ENCODE data around the gene SLC38A10.

SLC38A10 gene

DNA sequence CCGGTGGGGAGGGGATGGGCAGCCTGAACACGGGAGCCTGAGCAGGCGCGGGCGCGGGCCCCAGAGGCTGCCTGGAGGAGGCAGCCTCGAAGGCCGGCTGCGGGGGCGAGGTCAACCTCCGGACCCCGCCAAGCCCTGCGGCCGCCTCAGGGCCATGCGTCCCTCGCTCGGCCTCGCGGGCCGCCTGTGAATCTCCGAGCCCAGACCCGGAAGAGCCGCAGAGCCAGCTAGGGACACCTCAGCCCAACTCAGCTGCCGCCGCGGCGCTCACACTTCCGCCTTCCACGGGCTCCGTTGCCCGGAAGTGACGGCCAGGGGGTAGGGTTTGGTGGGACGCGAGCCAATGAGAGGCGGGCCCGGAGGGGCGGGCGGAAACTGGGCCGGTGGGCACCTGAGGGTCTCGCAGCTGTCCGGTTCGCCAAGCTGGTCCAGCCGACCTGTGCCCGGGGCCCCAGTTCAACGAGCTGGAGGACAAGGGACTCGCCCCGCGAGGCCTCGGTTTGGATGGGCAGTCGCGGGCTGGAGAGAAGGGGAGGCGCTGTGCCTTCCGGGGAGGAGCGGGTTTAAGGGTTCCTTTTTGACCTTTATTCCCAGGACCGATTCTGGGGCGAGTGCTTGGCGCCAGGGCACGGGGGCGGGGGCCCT, at the start of gene SLC38A10:
Gene SLC38A10, minus strand, starts transcription at position 277 of the 645 bp plus-strand sequence. CDS start 386 bp downstream, outside the sequence.
- peak; percentile 66 for DNase-seq (ENCODE audit: low read depth)

- DNase-seq (ENCODE audit: low read depth): no peak
Measured at GRCh38 chr17:81342269-81343070, 47.4 kb upstream of the SLC38A10 start.

DNA sequence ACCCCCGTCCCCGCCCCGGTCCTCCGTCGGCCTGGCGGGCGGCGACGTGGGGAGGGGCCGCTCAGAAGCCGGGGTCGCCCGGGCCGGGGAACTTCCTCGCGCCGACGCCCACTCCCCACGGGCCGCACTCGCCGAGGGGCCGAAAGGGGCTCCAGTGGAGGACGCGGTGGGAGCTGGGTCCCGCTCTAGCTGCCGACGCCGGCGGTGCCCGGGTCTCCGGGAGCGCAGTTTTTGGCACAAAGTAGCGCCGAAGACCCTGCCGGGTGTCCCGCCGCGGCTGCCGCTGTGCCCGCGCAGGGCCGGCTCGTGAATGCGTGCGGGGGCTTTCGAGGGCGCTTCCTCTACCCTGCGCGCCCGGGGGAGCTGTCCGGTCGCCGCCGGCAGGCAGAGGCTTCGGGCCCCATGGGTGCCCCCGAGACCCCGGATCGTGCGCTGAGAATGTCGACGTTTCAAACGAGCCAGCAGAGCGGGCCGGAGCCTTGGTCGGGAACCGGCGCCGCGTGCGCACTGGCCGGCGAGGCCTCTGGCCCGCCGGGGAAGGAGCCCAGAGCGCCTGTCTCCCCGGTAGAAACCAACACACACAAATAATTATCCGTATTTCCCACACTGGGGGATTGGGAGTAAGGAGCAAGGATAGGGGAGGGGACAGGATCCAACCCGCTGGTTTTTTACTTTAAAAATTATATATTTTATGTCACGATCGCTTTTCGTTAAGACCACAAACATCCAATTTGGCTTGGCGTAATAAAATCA, 46.6 kb upstream of the SLC38A10 start:
- DNase-seq (ENCODE audit: low read depth): no peak

DNA sequence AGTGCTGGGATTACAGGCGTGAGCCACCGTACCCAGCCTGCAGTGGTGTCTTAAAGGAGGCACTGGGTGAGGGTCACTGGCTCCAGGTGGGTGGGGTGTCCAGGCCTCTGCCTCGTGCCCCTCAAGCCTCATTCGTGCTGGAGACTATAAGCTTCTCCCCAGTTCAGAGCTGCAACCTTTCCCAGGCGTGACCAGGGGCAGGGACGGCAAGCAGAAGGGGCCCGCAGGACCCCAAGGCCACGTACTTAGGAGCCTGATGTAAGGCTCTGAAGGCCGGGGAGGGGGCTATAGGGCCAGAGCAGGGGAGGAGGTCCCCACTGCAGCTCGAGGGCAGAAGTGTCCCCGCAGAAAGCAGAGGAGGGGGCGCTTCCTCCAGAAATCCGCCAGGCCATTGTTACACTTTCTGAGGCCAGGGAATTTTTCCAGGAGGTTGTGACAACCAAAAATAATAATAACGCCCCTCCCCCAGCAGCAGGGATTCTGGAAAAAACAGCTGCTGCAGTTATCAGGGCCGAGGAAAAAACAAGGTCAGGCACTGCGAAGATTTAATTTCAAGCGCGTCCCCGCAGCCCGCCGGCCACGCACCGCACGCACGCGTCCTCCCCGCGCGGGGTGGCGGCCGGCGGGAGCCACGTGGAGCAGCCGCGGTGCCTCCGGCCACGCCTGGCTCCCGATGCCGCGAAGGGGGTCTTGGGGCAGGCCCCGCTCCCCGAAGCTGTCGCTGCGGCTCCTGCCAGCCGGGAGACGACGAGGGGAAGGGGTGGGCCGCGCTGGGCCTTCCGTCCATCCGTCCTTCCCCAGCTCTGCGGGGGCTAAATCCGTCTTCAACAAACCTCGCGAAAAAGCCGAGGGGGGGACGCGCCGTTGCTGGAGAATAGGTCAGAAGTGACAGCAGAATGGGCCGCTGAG, 45.8 kb upstream of the SLC38A10 start:
- DNase-seq (ENCODE audit: low read depth): no peak

DNA sequence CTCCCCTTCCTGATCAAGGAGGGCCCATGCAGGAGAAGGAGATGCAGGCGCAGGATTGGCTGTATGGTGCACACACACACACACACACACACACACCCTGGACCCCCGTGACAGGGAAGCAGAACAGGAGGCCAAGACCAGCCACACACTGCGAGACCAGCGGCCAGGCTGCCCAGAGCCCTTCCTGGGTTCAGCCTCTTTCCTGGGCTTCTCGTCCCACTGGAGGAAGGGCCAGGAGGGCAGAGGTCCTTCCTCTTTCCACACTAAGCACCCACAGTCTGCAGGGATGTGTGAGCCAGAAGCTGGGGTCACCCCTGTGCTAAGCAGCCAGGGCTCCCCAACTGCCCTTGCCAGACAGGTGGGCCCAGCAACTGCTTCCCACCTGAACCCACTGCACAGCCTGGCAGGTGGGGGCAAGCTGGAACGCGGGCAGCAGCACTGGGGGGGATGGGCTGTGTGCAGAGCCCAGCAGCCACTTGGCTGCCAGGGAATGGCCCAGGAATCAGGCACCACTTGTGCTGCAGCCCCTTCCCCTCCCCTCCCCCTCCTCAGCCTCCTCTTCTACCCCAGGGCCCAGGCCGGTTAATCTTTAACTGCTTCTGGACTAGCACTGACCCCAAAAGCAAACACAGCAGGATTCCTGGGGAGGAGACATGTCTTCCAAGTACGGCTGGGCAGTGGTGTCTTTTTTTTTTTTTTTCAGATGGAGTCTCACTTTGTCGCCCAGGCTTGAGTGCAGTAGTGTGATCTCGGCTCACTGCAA, 44.6 kb upstream of the SLC38A10 start:
- no peak for DNase-seq (ENCODE audit: low read depth)

DNA sequence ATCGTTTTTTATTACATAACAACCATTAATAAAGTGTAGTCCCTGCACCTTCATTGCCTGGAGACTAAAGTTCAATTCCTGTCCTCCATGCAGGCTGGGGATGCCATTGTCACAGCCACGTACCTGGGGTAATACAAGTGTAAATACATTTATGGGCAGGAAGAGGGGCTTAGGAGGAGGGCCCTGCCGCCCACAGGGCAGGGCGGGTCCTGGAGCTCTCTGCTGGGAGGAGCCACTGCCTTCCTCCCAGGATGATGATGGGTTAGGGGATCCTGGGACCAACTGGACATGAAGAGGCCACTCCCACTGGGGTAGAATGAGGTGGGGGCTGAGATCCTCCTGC, 44.1 kb upstream of the SLC38A10 start:
- DNase-seq (ENCODE audit: low read depth): no peak

GRCh38 chr17:81338274-81339190, 43.4 kb upstream of the SLC38A10 start:
- no peak for DNase-seq (ENCODE audit: low read depth)

GRCh38 chr17:81337476-81337879, 42.4 kb upstream of the SLC38A10 start:
- DNase-seq (ENCODE audit: low read depth): no peak

- DNase-seq (ENCODE audit: low read depth): no peak
Measured at GRCh38 chr17:81336930-81337325, 41.8 kb upstream of the SLC38A10 start.

- DNase-seq (ENCODE audit: low read depth): no peak
Measured at GRCh38 chr17:81336296-81336929, 41.3 kb upstream of the SLC38A10 start.

- DNase-seq (ENCODE audit: low read depth): no peak
Measured at GRCh38 chr17:81335773-81336157, 40.7 kb upstream of the SLC38A10 start.

DNA sequence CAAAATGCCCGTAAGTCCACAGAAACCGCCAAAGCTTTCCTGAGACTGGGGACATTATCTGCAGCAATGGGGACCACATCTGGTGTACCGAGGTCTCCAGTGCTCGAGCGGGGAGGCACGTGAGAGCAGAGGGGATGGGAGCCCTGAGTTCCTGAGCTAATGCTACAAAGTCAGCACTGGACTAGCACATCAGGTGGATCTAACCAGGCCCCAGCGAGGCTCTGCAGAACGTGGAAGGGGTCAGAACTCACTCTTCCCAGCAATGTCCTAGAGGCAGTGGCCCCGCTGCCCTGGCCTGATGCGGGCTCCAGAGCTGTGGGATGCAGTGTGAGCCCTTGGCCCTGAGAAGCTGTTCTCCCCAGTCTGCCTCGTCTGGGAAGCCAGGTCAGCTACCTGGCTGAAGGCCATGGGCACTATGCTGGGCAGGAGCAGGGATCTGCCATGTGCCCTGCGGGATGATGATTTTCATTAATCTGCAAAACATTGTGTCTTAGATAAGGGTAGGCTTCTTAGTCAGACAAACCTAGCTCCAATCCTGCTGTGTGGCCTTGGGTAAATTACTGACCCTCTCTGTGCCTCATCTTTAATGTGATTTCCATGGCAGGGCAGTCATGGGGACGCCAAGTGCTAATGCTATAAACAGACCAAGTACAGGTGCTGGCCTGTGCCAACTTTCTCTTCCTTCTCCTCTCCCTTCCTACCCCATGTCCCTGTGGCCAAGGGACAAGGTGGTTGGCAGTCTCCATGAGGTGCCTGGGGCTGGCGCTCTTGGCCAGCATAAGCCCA, 40.1 kb upstream of the SLC38A10 start:
- DNase-seq (ENCODE audit: low read depth): no peak

DNA sequence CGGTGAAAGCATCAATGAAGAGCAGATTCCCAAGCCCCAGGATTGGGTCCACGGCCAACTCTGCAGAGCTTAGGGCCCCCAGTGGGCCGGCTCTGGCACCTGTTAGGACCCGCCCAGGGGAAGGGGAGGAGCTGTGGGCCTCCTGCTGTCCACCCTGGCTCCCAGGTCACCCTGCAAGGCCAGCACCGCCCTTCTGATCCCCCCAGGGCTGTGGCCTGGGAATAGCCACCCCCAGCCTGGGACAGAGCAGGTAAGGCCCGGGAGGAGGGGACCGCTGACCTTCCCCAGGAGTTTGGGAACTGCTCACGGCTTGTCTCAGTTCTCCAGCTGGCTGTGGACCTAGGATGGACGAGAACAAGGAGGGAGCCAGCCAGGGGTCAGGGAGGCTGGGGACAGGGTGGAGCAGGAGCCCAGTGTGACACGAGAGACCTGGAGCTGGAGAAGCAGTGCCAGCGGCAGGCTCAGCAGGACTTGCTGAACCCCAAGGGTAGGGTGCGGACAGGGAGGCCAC, 39.3 kb upstream of the SLC38A10 start:
- DNase-seq (ENCODE audit: low read depth): no peak

- DNase-seq (ENCODE audit: low read depth): no peak
Measured at GRCh38 chr17:81333616-81334368, 38.7 kb upstream of the SLC38A10 start.

DNA sequence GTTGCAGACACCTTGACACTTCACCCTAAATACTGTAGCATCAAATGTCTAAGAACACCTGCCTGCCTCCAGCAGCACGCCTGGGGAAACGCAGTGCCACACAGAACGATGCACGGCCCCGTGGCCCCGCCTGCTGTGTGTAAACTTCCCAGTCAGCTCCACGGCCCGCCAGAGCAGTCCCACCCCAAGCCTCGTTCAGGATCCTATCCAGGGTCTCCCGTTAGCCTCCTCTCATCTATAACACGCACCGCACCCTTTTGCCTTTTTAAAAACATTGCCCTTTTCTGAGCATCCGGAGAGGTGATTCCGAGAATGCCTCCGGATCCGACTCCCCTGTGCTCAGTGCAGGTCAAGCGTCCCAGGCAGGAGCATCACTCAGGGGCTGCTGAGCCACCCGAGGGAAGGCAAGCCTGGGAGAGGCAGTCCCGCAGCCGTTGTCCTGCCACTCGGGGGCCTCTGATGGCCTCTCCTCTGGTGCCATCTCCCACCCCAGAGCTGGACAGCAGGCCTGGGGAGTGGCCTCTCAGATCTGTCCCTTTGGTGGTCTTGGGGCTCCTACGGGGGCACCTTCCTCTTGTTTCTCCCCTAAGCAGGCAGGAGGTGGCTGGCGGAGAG, 37.9 kb upstream of the SLC38A10 start:
- DNase-seq (ENCODE audit: low read depth): no peak

DNA sequence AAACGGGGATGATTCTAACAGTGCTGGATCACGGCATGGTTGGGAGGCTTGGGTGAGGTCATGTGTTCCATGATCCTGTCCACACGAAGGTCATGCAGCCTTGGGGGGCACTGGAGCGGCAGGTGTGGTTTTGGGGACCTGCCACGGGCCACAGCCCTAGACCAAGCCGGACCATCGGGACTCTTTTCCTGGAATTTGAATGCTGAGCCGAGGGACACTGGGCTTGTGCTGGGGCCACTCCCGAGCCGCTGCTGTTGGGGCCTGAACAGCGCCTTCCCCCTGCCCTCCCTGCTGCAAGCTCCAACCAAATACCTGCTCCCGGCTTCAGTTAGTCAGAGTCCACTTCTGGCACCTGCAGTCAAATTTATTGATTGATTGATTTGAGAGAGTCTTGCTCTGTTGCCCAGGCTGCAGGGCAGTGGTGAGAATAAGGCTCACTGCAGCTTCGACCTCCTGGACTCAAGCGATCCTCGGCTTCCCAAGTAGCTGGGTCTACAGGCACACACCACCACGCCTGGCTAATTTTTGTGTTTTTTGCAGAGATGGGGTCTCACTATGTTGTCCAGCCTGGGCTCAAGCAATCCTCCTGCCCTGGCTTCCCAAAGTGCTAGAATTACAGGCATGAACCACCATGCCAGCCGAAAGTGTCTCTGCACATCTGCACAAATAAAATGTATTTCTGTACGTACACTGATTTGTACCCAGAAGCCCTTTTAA, 37.2 kb upstream of the SLC38A10 start:
- DNase-seq (ENCODE audit: low read depth): no peak
